ENCODE results near the gene KLHL35.

The KLHL35 gene

DNA sequence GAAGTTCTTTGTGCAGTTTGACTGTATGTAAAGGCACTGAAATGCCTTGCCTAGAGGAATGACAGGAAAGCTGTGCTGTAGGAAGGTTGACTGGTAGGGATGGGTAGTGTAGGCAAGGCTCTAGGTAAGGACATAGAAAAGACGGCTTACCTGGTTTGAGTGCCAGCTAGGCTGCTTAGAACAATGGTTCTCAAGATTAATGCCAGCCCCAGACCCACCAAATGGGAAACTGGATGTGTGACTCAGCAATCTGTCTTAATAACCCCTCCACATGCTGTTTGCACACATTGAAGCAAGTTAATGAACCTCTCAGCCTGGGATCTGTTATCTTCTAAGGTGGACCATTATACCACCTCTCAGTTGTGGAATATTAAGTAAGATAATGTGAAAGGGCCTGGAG lies 30.0 kb downstream of the KLHL35 start:
- H3K9me3 ChIP-seq (ENCODE audit: control insufficient read depth, insufficient read depth, low read length), result no peaks in the 10 kb centered on the region
- no peak for DNase-seq (ENCODE audit: low read depth, low spot score)
- WGBS (ENCODE audit: insufficient coverage, insufficient read length), result no CpG with 5 or more reads among the region's 1 CpG
- H3K4me1 ChIP-seq (ENCODE audit: control insufficient read depth, insufficient read depth, low read length), result peaks cover 2% of the 10 kb centered on the region; the same call in 1 of the 2 replicates
- H3K4me3 ChIP-seq (ENCODE audit: low read length), result no peak overlapping the region
- no peaks in the 10 kb centered on the region for H3K27me3 ChIP-seq (ENCODE audit: control insufficient read depth, insufficient read depth, low read length)
- peaks cover 58% of the 10 kb centered on the region for H3K36me3 ChIP-seq (ENCODE audit: control insufficient read depth, insufficient read depth, low read length)
- H3K27ac ChIP-seq (ENCODE audit: low read length), result no peak overlapping the region

DNA sequence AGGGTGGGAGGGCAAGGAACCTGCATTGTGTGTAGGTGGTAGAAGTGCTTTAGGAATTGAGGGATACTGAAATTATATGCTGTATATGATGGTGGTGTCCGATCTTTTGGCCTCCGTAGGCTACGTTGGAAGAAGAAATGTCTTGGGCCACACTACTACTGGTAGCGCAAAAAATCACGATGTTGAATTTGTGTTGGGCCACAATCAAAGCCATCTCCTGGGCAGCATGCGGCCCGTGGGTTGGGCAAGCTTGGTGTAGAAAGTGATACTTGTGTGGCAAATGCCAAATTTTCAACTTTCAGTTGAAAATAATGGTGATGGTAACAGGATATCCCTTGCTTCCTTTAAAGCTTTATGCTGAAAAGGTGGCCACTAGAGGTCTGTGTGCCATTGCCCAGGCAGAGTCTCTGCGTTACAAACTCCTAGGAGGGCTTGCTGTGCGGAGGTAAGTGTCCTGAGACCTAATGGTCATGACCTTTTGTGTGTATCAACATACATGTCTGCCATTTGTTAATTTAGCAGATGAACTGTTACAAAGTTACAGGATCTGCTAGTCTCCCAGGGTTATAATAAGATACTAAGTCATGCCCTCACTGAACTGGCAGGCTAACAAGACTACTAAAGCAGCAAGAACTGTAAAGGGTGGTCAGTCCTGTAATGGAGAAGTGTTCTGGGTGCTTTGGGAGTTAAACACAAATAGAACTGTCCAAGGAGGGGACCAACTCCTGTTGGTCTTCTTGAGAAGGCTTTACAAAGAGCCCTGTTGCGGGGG lies 30.8 kb downstream of the KLHL35 start:
- Histone ChIP-seq H3K27ac (ENCODE audit: low read length) (no peak overlapping the region), H3K36me3 (ENCODE audit: control insufficient read depth, insufficient read depth, low read length) (peaks cover 54% of the 10 kb centered on the region), H3K4me3 (ENCODE audit: low read length) (peak overlapping the region; percentile 8; the same call in 1 of the 2 replicates), H3K9me3 (ENCODE audit: control insufficient read depth, insufficient read depth, low read length) (no peaks in the 10 kb centered on the region), H3K27me3 (ENCODE audit: control insufficient read depth, insufficient read depth, low read length) (no peaks in the 10 kb centered on the region), H3K4me1 (ENCODE audit: control insufficient read depth, insufficient read depth, low read length) (peaks cover 2% of the 10 kb centered on the region; the same call in 1 of the 2 replicates)
- no CpG with 5 or more reads among the region's 10 CpGs for WGBS (ENCODE audit: insufficient coverage, insufficient read length)
- no peak for DNase-seq (ENCODE audit: low read depth, low spot score)

DNA sequence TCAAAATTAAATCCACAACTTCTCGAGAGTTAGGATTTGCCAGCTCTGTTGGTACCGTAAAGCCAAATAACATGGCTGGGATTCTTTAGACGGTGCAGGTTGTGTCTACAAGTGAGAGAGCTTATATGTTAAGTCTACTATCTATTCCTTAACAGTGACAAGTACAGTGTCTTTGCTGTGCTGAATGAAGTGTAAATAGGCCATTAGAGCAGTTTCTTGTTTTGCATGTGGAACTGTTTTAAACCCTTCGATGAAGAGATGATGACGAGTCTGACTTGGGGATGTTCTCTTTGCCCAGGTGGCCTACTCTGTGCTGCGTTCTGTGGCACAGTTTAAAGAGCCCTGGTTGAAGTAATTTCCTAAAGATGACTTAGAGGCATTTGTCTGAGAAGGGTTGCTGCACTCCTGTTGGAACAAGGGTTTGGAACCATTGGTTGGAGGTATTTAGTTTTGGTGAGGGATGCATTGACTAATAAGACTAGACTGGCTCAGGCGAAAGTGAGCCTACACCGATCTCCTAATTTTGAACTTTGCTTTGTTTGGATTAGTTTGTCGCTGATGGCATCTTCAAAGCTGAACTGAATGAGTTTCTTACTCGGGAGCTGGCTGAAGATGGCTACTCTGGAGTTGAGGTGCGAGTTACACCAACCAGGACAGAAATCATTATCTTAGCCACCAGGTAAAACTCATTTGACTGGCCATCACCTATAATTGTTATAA lies 32.7 kb downstream of the KLHL35 start:
- H3K27me3 ChIP-seq (ENCODE audit: control insufficient read depth, insufficient read depth, low read length), result no peaks in the 10 kb centered on the region
- DNase-seq (ENCODE audit: low read depth, low spot score), result no peak
- H3K9me3 ChIP-seq (ENCODE audit: control insufficient read depth, insufficient read depth, low read length), result no peaks in the 10 kb centered on the region
- peaks cover 38% of the 10 kb centered on the region for H3K36me3 ChIP-seq (ENCODE audit: control insufficient read depth, insufficient read depth, low read length)
- peak overlapping the region; percentile 98 for H3K4me3 ChIP-seq (ENCODE audit: low read length)
- H3K4me1 ChIP-seq (ENCODE audit: control insufficient read depth, insufficient read depth, low read length), result peaks cover 2% of the 10 kb centered on the region; the same call in 1 of the 2 replicates
- H3K27ac ChIP-seq (ENCODE audit: low read length), result no peak overlapping the region
- WGBS (ENCODE audit: insufficient coverage, insufficient read length), result no CpG with 5 or more reads among the region's 11 CpGs

DNA sequence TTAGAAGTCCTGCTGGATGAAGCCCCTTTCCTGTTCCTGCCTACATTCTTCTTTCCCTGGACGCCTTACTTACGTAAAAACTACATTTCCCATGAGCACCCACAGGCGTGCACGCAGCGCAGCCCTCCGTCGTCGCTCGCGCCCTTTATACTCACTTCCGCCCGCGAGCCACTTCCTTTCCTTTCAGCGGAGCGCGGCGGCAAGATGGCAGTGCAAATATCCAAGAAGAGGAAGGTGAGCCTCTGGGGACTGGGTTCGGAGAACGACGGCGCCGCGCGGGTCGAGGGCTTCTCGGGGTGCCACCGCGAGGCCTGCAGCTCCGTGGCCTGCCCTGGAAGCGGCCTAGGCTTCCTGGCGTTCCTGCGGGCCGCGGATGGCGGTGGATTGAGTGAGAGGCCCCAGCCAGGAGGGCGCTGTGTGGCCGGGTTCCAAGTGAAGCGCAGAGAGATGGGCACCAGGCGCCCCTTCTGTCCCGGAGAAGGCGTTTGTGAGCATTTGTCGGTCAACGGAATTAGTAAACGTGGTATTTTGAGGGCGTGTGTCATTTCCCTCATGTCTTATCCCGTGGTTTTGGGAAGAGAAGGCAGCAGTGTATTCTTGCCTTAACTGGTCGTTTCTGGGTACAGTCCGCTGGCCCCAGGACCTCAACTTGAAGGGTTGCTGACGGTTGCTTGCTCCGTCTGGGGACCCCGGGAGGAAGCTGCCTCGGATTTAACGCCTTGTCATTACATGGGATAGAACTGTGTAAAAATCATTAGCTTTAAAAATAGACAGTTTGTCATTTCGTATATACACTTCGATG lies 33.5 kb downstream of the KLHL35 start, which contains the start of gene RPS3:
Gene RPS3 (plus strand): TSS at position 175 of the 802 bp plus-strand sequence. CDS start 30 bp downstream, at position 205.
- H3K4me1 ChIP-seq (ENCODE audit: control insufficient read depth, insufficient read depth, low read length), result peaks cover 2% of the 10 kb centered on the region; the same call in 1 of the 2 replicates
- peak; percentile 83 for DNase-seq (ENCODE audit: low read depth, low spot score)
- H3K4me3 ChIP-seq (ENCODE audit: low read length), result peak within 1 kb of the TSS; percentile 98
- H3K27me3 ChIP-seq (ENCODE audit: control insufficient read depth, insufficient read depth, low read length), result no peaks in the 10 kb centered on the region
- H3K9me3 ChIP-seq (ENCODE audit: control insufficient read depth, insufficient read depth, low read length), result no peaks in the 10 kb centered on the region
- H3K27ac ChIP-seq (ENCODE audit: low read length), result no peak within 1 kb of the TSS
- no CpG with 5 or more reads among the region's 55 CpGs for WGBS (ENCODE audit: insufficient coverage, insufficient read length)
- H3K36me3 ChIP-seq (ENCODE audit: control insufficient read depth, insufficient read depth, low read length), result peaks cover 32% of the 10 kb centered on the region

DNA sequence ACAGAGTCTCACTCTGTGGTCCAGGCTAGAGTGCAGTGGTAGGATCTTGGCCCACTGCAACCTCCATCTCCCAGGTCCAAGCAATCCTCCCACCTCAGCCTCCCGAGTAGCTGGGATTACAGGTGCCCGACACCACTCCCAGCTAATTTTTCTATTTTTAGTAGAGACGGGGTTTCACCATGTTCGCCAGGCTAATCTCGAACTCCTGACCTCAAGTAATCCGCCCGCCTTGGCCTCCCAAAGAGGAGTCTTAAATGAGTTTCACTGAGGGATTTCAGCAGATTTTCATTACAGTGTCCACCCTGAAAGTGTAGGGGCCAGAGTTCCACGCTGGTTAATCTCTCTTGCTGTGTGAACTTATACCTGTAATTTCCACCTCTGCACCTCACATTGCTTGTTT lies 34.1 kb downstream of the KLHL35 start:
- no peak overlapping the region for H3K27ac ChIP-seq (ENCODE audit: low read length)
- H3K9me3 ChIP-seq (ENCODE audit: control insufficient read depth, insufficient read depth, low read length), result no peaks in the 10 kb centered on the region
- H3K4me1 ChIP-seq (ENCODE audit: control insufficient read depth, insufficient read depth, low read length), result peaks cover 2% of the 10 kb centered on the region; the same call in 1 of the 2 replicates
- H3K27me3 ChIP-seq (ENCODE audit: control insufficient read depth, insufficient read depth, low read length), result no peaks in the 10 kb centered on the region
- no peak for DNase-seq (ENCODE audit: low read depth, low spot score)
- no peak overlapping the region for H3K4me3 ChIP-seq (ENCODE audit: low read length)
- peaks cover 26% of the 10 kb centered on the region for H3K36me3 ChIP-seq (ENCODE audit: control insufficient read depth, insufficient read depth, low read length)
- WGBS (ENCODE audit: insufficient coverage, insufficient read length), result no CpG with 5 or more reads among the region's 8 CpGs

DNA sequence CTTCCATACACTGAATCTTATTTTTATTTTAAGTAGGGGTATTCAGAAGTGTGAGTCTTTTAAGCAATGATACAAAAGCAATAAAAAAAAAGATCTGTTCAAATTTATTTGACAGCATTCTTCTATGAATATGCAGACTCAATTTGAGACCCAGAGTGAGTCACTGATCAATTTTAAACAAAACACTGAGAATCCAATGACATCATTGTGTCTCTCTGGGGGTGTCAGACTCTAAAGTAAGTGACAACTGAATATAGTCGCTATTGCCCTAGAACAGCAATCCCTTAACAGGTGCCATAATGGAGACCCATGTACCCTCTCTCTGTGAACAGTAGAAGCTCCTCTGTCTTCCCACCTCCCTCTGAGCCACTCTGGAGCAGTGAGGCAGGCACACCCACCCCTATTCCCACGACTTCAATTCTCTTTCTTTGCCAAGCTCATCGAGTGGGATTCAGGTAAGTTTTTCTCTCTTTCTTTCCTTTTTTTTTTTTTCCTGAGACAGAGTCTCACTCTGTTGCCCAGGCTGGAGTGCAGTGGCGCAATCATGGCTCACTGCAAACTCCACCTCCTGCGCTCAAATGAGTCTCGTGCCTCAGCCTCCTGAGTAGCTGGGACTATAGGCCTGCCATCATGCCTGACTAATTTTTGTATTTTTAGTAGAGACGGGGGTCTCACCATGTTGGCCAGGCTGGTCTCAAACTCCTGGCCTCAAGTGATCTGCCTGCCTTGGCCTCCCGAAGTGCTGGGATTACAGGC lies 38.7 kb downstream of the KLHL35 start:
- H3K36me3 ChIP-seq (ENCODE audit: control insufficient read depth, insufficient read depth, low read length), result no peaks in the 10 kb centered on the region
- DNase-seq (ENCODE audit: low read depth, low spot score), result no peak
- no peaks in the 10 kb centered on the region for H3K9me3 ChIP-seq (ENCODE audit: control insufficient read depth, insufficient read depth, low read length)
- no CpG with 5 or more reads among the region's 8 CpGs for WGBS (ENCODE audit: insufficient coverage, insufficient read length)
- H3K27ac ChIP-seq (ENCODE audit: low read length), result no peak overlapping the region
- no peak overlapping the region for H3K4me3 ChIP-seq (ENCODE audit: low read length)
- peaks cover 1% of the 10 kb centered on the region; the same call in 1 of the 2 replicates for H3K4me1 ChIP-seq (ENCODE audit: control insufficient read depth, insufficient read depth, low read length)
- no peaks in the 10 kb centered on the region for H3K27me3 ChIP-seq (ENCODE audit: control insufficient read depth, insufficient read depth, low read length)

DNA sequence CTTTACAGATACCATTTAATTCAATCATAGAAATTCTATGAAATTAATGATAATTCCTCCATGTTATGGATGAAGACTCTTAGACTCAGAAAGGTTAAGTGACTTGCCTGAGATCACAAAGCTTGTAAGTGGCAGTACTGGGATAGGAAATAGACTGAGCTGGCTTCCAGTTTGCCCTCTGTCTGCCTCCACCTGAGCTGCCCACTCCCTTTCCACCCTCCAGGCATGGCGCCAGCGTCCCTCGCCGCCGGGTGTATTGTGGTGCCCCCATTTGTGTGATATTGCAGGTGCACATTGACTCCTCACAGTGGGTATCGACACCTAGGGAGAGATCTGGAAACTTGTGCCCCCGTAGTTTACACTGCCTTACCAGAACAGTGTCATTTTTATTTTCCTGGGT lies 43.1 kb downstream of the KLHL35 start:
- H3K4me1 ChIP-seq (ENCODE audit: control insufficient read depth, insufficient read depth, low read length), result peaks cover 3% of the 10 kb centered on the region
- no peak for DNase-seq (ENCODE audit: low read depth, low spot score)
- H3K9me3 ChIP-seq (ENCODE audit: control insufficient read depth, insufficient read depth, low read length), result no peaks in the 10 kb centered on the region
- no peaks in the 10 kb centered on the region for H3K36me3 ChIP-seq (ENCODE audit: control insufficient read depth, insufficient read depth, low read length)
- no peaks in the 10 kb centered on the region for H3K27me3 ChIP-seq (ENCODE audit: control insufficient read depth, insufficient read depth, low read length)
- no peak overlapping the region for H3K4me3 ChIP-seq (ENCODE audit: low read length)
- WGBS (ENCODE audit: insufficient coverage, insufficient read length), result no CpG with 5 or more reads among the region's 7 CpGs
- no peak overlapping the region for H3K27ac ChIP-seq (ENCODE audit: low read length)

DNA sequence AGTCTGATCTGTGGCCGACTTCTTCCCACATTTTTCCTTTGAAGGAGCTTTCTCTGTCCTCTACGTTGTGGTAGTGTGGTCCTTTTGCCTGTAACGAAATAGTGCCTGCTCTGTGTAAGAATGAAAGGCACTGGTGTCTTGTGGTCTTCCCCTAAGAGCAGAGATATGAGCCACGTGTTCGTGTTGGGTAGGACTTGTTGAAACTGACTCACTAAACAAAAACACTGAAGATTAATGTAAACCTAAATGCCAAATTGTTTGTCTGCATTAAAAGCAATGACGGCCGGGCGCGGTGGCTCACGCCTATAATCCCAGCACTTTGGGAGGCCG lies 43.8 kb downstream of the KLHL35 start:
- H3K36me3 ChIP-seq (ENCODE audit: control insufficient read depth, insufficient read depth, low read length), result no peaks in the 10 kb centered on the region
- H3K4me3 ChIP-seq (ENCODE audit: low read length), result no peak overlapping the region
- H3K4me1 ChIP-seq (ENCODE audit: control insufficient read depth, insufficient read depth, low read length), result peaks cover 3% of the 10 kb centered on the region
- no peak overlapping the region for H3K27ac ChIP-seq (ENCODE audit: low read length)
- WGBS (ENCODE audit: insufficient coverage, insufficient read length), result no CpG with 5 or more reads among the region's 11 CpGs
- no peak for DNase-seq (ENCODE audit: low read depth, low spot score)
- no peaks in the 10 kb centered on the region for H3K27me3 ChIP-seq (ENCODE audit: control insufficient read depth, insufficient read depth, low read length)
- H3K9me3 ChIP-seq (ENCODE audit: control insufficient read depth, insufficient read depth, low read length), result no peaks in the 10 kb centered on the region

DNA sequence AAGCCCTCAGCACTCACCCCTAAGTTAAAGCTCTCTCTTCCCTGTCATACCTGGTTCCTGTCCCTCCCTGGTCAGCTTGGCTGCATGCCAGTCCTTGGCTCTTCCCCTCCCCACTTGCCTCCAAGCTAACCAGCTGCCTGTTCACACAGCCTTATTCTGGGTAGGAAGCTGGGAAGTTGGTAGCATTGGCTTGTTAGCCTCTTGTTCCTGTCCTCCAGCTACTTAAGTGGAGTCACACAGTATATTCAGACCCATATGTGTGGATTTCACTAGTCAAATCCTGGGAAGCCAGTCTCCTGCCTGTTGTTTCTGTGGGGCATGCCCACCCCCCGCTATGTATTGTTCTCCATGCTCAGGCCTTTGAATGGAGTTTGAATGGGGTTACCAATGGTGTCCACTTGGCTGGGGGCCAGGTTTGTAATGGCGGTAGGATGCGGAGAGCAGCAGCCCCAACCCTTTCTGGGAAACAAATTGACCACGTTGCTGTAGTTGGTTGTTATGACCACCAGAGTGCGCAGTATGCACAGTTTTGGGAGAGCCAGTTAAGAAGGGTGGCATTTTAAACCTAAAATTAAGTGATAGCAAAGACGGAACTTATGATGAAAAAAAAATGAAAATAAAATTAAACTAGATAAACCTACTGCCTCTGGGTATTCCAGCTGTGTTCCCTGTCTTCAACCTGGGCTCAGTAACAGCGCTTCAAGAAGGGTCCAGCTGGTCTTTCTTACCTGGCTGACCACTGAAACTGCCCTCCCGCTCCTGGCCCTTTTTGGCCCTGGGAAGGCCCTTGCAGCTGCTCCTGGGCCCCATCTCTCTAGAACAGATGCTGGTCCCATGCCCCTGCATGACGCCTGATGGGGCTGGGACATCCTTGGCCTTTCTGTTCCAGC lies 44.4 kb downstream of the KLHL35 start:
- peak; percentile 61 for DNase-seq (ENCODE audit: low read depth, low spot score)
- WGBS (ENCODE audit: insufficient coverage, insufficient read length), result no CpG with 5 or more reads among the region's 9 CpGs
- peaks cover 3% of the 10 kb centered on the region for H3K4me1 ChIP-seq (ENCODE audit: control insufficient read depth, insufficient read depth, low read length)
- H3K36me3 ChIP-seq (ENCODE audit: control insufficient read depth, insufficient read depth, low read length), result no peaks in the 10 kb centered on the region
- H3K9me3 ChIP-seq (ENCODE audit: control insufficient read depth, insufficient read depth, low read length), result no peaks in the 10 kb centered on the region
- H3K4me3 ChIP-seq (ENCODE audit: low read length), result no peak overlapping the region
- no peak overlapping the region for H3K27ac ChIP-seq (ENCODE audit: low read length)
- no peaks in the 10 kb centered on the region for H3K27me3 ChIP-seq (ENCODE audit: control insufficient read depth, insufficient read depth, low read length)
